ENCODE data around the gene AOPEP. TPM values are rescaled to one million over a fixed set of nuclear protein-coding genes. Genes with fewer than 3 reads are reported as not detected.
A peak's percentile ranks its signal among the peaks of the same experiment; 100 is the strongest.

AOPEP gene
- total RNA-seq, 4 donors from 2014 or later: 252 to 375 (median 312) TPM

- Histone ChIP-seq H3K4me3 (no peak overlapping the region), H3K27ac (peak overlapping the region; percentile 84 to 99 (median 87)), H3K9me3 (no peaks in the 10 kb centered on the region), H3K36me3 (no peaks in the 10 kb centered on the region), H3K27me3 (no peaks in the 10 kb centered on the region), H3K4me1 (peaks cover 26 to 64% (median 27%) of the 10 kb centered on the region in 3 donors)
- no peak for TF ChIP-seq POLR2A (IDR thresholded peaks at IDR 0.05)
- no peak for TF ChIP-seq CTCF (IDR thresholded peaks at IDR 0.05)
- no peak for ATAC-seq
These were observed 140.3 kb downstream of the AOPEP start for GRCh38 chr9:94866770-94867169.

GRCh38 chr9:94867281-94867841 lies 140.9 kb downstream of the AOPEP start:
- no peaks in the 10 kb centered on the region for H3K27me3 ChIP-seq
- H3K27ac ChIP-seq: peak overlapping the region; percentile 84 to 99 (median 87)
- H3K9me3 ChIP-seq: no peaks in the 10 kb centered on the region
- TF ChIP-seq CTCF (IDR thresholded peaks at IDR 0.05) (no peak), EP300 (IDR thresholded peaks at IDR 0.05) (no peak), POLR2A (IDR thresholded peaks at IDR 0.05) (no peak), POLR2AphosphoS5 (IDR thresholded peaks at IDR 0.05) (peak; percentile 83)
- H3K36me3 ChIP-seq: no peaks in the 10 kb centered on the region
- ATAC-seq: peak; percentile 91
- peak overlapping the region in 1 of 2 donors; percentile 5 for H3K4me3 ChIP-seq
- peaks cover 26 to 64% (median 27%) of the 10 kb centered on the region in 3 donors for H3K4me1 ChIP-seq
- WGBS, 2 donors (ENCODE audit: low coverage in 1 of 2): 9 to 29% methylated on average over 5 to 8 of the region's 8 CpGs

GRCh38 chr9:94867842-94868312 lies 141.4 kb downstream of the AOPEP start:
- Histone ChIP-seq H3K4me3 (no peak overlapping the region), H3K9me3 (no peaks in the 10 kb centered on the region), H3K27me3 (no peaks in the 10 kb centered on the region), H3K4me1 (peaks cover 26 to 67% (median 27%) of the 10 kb centered on the region in 3 donors), H3K36me3 (no peaks in the 10 kb centered on the region), H3K27ac (peak overlapping the region; percentile 84 to 99 (median 87))
- WGBS, 2 donors (ENCODE audit: low coverage in 1 of 2): 0 to 4% methylated on average over 3 to 4 of the region's 4 CpGs
- no peak for TF ChIP-seq EP300 (IDR thresholded peaks at IDR 0.05)
- TF ChIP-seq POLR2AphosphoS5 (IDR thresholded peaks at IDR 0.05): no peak
- TF ChIP-seq POLR2A (IDR thresholded peaks at IDR 0.05): no peak
- no peak for TF ChIP-seq CTCF (IDR thresholded peaks at IDR 0.05)
- ATAC-seq: no peak

GRCh38 chr9:94868464-94868863 lies 142.0 kb downstream of the AOPEP start:
- Histone ChIP-seq H3K9me3 (no peaks in the 10 kb centered on the region), H3K36me3 (no peaks in the 10 kb centered on the region), H3K4me3 (no peak overlapping the region), H3K27me3 (no peaks in the 10 kb centered on the region), H3K27ac (peak overlapping the region; percentile 84 to 99 (median 87)), H3K4me1 (peaks cover 26 to 70% (median 27%) of the 10 kb centered on the region in 3 donors)
- no peak for ATAC-seq
- TF ChIP-seq CTCF (IDR thresholded peaks at IDR 0.05) (no peak), EP300 (IDR thresholded peaks at IDR 0.05) (no peak), POLR2A (IDR thresholded peaks at IDR 0.05) (no peak), POLR2AphosphoS5 (IDR thresholded peaks at IDR 0.05) (no peak)
- 79 to 89% methylated on average over 2 of the region's 2 CpGs for WGBS, 2 donors (ENCODE audit: low coverage in 1 of 2)

- Histone ChIP-seq H3K36me3 (no peaks in the 10 kb centered on the region), H3K4me1 (peaks cover 22 to 66% (median 22%) of the 10 kb centered on the region in 3 donors), H3K9me3 (no peaks in the 10 kb centered on the region), H3K27ac (peak overlapping the region in 2 of 4 donors; percentile 84 to 87), H3K4me3 (no peak overlapping the region), H3K27me3 (no peaks in the 10 kb centered on the region)
- 55 to 64% methylated on average over 4 of the region's 4 CpGs for WGBS, 2 donors (ENCODE audit: low coverage in 1 of 2)
- no peak for ATAC-seq
- TF ChIP-seq POLR2A (IDR thresholded peaks at IDR 0.05) (no peak), POLR2AphosphoS5 (IDR thresholded peaks at IDR 0.05) (no peak), EP300 (IDR thresholded peaks at IDR 0.05) (no peak), CTCF (IDR thresholded peaks at IDR 0.05) (no peak)
These were observed 142.9 kb downstream of the AOPEP start for GRCh38 chr9:94869415-94869843.

Measured in gastroesophageal sphincter (tissue), 4 donors.